OCI-LY1 (cell line): Measurements from ENCODE around the gene LIN7B.

Experiments used
- H2AFZ ChIP-seq: fragments of 200-600 bp; sonication (generic), shearing (Covaris generic); 2 replicates; pipeline ENCODE4 v1.6.0; 2014; ENCODE audit warnings: antibody characterized with exemption, mild to moderate bottlenecking, low read length
- H3F3A ChIP-seq: fragments of 200-600 bp; sonication (generic), shearing (Covaris generic); 2 replicates; pipeline ENCODE4 v1.6.0; 2014; ENCODE audit warnings: mild to moderate bottlenecking, antibody characterized with exemption, low read length, moderate library complexity; ENCODE audit not compliant: insufficient read depth
- H3K27ac ChIP-seq: fragments of 200-600 bp; sonication (generic); 2 replicates; pipeline ENCODE4 v1.5.1; 2014; ENCODE audit warnings: low read length, mixed run types, mild to moderate bottlenecking, low read depth; ENCODE audit not compliant: poor library complexity, severe bottlenecking
- H3K27me3 ChIP-seq: fragments of 200-600 bp; sonication (generic); 2 replicates; pipeline ENCODE4 v1.6.0; 2014; ENCODE audit warnings: antibody characterized with exemption, mild to moderate bottlenecking, low read length, moderate library complexity; ENCODE audit not compliant: insufficient read depth
- H3K36me3 ChIP-seq: fragments of 200-600 bp; sonication (generic); 2 replicates; pipeline ENCODE4 v1.6.1; 2014; ENCODE audit warnings: mild to moderate bottlenecking, antibody characterized with exemption, low read length, moderate library complexity, mixed read lengths; ENCODE audit not compliant: insufficient read depth
- H3K4me1 ChIP-seq: fragments of 200-600 bp; sonication (generic); 2 replicates; pipeline ENCODE4 v1.5.1; 2014; ENCODE audit warnings: mild to moderate bottlenecking, low read length, moderate library complexity; ENCODE audit not compliant: insufficient read depth, severe bottlenecking
- H3K4me2 ChIP-seq: fragments of 200-600 bp; sonication (generic), shearing (Covaris generic); 2 replicates; pipeline ENCODE4 v1.6.1; 2014; ENCODE audit warnings: low read length
- H3K4me3 ChIP-seq: fragments of 200-600 bp; sonication (generic); 2 replicates; pipeline ENCODE4 v1.5.1; 2014; ENCODE audit warnings: low read length, low read depth, mild to moderate bottlenecking, mixed read lengths; ENCODE audit not compliant: poor library complexity, severe bottlenecking
- H3K79me2 ChIP-seq: fragments of 200-600 bp; shearing (Covaris generic); 2 replicates; pipeline ENCODE4 v1.6.1; 2016; ENCODE audit warnings: mixed run types, low read length, mixed read lengths; ENCODE audit not compliant: insufficient read depth
- H3K9ac ChIP-seq: fragments of 200-600 bp; sonication (generic), shearing (Covaris generic); 2 replicates; pipeline ENCODE4 v1.6.1; 2014; ENCODE audit warnings: mild to moderate bottlenecking, low read length, mixed read lengths
- H3K9me2 ChIP-seq: fragments of 200-600 bp; sonication (generic), shearing (Covaris generic); 2 replicates; pipeline ENCODE4 v1.6.1; 2014; ENCODE audit warnings: low read depth, mild to moderate bottlenecking, low read length, mixed read lengths
- H3K9me3 ChIP-seq: fragments of 200-600 bp; shearing (Covaris generic); 2 replicates; pipeline ENCODE4 v1.6.1; 2014; ENCODE audit warnings: low read length, mixed read lengths
- H4K20me1 ChIP-seq: fragments of 200-600 bp; sonication (generic), shearing (Covaris generic); 2 replicates; pipeline ENCODE4 v1.6.0; 2016; ENCODE audit warnings: mild to moderate bottlenecking, low read length; ENCODE audit not compliant: insufficient read depth
- CTCF ChIP-seq: fragments of 200-600 bp; sonication (generic), shearing (Covaris generic); IDR thresholded peaks from 2 replicates; pipeline ENCODE4 v1.5.1; 2017; ENCODE audit warnings: mild to moderate bottlenecking, antibody characterized with exemption, low read length, moderate library complexity, mixed read lengths
- EZH2 ChIP-seq: fragments of 200-600 bp; sonication (generic), shearing (Covaris generic); IDR thresholded peaks from 2 replicates; pipeline ENCODE4 v1.8.0; 2017; ENCODE audit warnings: borderline replicate concordance, mixed run types, mild to moderate bottlenecking, antibody characterized with exemption, low read length, moderate library complexity, mixed read lengths

The LIN7B gene

DNA sequence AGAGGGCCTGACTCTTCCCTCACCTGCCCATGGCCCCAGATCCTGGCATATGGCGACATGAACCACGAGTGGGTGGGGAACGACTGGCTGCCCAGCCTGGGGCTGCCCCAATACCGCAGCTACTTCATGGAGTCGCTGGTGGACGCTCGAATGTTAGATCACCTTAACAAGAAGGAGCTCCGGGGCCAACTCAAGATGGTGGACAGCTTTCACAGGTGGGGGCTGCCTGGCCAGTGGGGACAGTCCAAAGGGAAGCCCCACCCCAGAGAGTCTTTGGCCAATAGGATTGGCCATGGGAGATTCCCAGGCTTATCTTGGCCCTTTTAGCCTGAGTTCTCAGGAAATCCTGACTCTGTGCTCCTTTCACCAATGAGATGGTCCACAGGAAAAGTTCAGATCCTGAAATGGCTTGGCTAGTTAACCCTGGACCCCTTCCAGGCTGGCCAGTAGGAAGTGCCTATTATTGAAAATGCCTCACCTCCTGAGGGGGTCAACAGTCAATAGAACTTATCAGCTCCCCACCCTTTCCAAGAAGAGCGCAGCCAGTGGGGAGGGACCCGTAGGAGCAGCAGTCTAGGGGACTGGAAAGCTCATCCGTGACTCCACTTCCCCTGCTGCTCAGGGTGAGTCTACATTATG is 34.0 kb downstream of the LIN7B start:
- H3K27me3 ChIP-seq, result no peaks in the 10 kb centered on the region
- TF ChIP-seq EZH2 (no peak), CTCF (no peak)
- H3K79me2 ChIP-seq, result no peaks in the 10 kb centered on the region
- no peak overlapping the region for H3K27ac ChIP-seq
- no peak overlapping the region for H3K4me3 ChIP-seq
- no peaks in the 10 kb centered on the region for H3F3A ChIP-seq
- no peaks in the 10 kb centered on the region for H3K36me3 ChIP-seq
- H3K9ac ChIP-seq, result no peak overlapping the region
- H3K9me3 ChIP-seq, result no peaks in the 10 kb centered on the region
- no peak overlapping the region for H2AFZ ChIP-seq
- peaks cover 36% of the 10 kb centered on the region for H3K4me1 ChIP-seq
- no peaks in the 10 kb centered on the region for H3K9me2 ChIP-seq
- H4K20me1 ChIP-seq, result no peaks in the 10 kb centered on the region
- H3K4me2 ChIP-seq, result no peak overlapping the region

DNA sequence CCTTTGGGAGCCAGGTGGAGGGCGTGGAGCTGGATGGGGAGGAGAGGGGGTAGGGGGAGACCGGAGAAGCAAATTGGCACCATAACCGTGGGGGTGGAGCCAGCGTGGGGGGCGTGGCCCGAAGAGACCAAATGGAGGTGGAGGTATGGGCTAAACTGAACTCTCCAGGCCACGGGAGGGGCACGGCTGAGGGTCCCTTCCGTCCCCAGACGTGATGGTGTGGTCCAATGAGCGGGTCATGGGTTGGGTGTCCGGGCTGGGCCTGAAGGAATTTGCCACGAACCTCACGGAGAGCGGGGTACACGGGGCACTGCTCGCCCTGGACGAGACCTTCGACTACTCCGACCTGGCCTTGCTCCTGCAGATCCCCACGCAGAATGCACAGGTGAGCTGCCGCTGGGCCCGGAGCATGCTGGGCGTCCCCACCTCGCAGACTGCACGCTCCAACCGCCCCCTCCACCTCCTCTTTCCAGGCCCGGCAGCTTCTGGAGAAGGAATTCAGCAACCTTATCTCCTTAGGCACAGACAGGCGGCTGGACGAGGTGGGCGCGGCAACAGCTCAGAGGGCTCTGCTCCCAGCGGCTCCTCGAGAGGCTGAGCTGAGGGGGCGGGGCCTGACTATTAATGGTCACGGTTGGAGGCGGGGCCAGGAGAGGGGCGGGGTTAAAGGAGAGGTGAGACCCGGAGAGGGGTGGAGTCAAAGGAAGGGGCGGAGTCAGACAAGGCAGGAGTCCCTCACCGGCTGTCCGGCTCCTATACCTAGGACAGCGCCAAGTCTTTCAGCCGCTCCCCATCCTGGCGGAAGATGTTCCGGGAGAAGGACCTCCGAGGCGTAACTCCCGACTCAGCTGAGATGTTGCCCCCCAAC is 34.8 kb downstream of the LIN7B start:
- H3K9me3 ChIP-seq, result no peaks in the 10 kb centered on the region
- H3K4me3 ChIP-seq, result peak overlapping the region; percentile 89
- TF ChIP-seq CTCF (no peak), EZH2 (no peak)
- H3K27me3 ChIP-seq, result no peaks in the 10 kb centered on the region
- H4K20me1 ChIP-seq, result no peaks in the 10 kb centered on the region
- H3K9me2 ChIP-seq, result no peaks in the 10 kb centered on the region
- H3K79me2 ChIP-seq, result no peaks in the 10 kb centered on the region
- peak overlapping the region; percentile 100 for H3K4me2 ChIP-seq
- peaks cover 36% of the 10 kb centered on the region for H3K4me1 ChIP-seq
- no peaks in the 10 kb centered on the region for H3F3A ChIP-seq
- no peak overlapping the region for H2AFZ ChIP-seq
- peak overlapping the region; percentile 90; the same call in 1 of the 2 replicates for H3K9ac ChIP-seq
- no peak overlapping the region for H3K27ac ChIP-seq
- no peaks in the 10 kb centered on the region for H3K36me3 ChIP-seq

DNA sequence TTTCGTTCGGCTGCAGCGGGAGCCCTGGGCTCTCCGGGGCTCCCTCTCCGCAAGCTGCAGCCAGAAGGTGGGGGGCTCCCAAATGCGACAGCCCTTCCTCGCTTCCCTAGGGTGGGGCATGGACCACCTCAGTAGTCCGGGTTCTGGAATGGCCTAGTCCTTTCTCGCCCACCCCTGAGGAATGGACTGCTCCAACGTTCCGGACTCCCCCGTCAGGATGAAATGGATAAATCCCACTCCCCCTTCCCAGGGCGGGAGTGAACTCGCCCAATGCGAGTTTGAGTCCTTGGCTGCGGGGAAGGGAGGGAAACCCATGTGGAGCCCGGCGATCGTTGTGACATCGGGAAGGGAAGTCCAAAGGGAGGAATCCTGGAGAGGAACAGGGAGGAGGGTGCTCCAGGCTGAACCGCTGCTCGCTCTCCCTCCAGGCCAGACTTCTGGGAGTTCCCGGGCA is 35.5 kb downstream of the LIN7B start:
- Histone ChIP-seq H3K4me3 (peak overlapping the region; percentile 89), H3K9ac (peak overlapping the region; percentile 90), H3K4me1 (peaks cover 36% of the 10 kb centered on the region), H3K9me3 (no peaks in the 10 kb centered on the region), H3K79me2 (no peaks in the 10 kb centered on the region), H3K9me2 (no peaks in the 10 kb centered on the region), H3K4me2 (peak overlapping the region; percentile 100), H3K27me3 (no peaks in the 10 kb centered on the region; the same call in 1 of the 2 replicates), H4K20me1 (no peaks in the 10 kb centered on the region), H3K27ac (no peak overlapping the region), H2AFZ (no peak overlapping the region), H3K36me3 (no peaks in the 10 kb centered on the region), H3F3A (no peaks in the 10 kb centered on the region)
- TF ChIP-seq EZH2, result no peak
- no peak for TF ChIP-seq CTCF
